Measurements from ENCODE around the gene LRRC8B. TPM values are rescaled to one million over a fixed set of nuclear protein-coding genes. Genes with fewer than 3 reads are reported as not detected.
A peak's percentile ranks its signal among the peaks of the same experiment; 100 is the strongest.

Gene LRRC8B
- total and polyA plus RNA-seq, 9 of the 15 experiments (the other 6 are each of a cell fraction or from before 2014, with no cell fraction given), result 4.3 to 43.7 (median 14.4) TPM

- TF ChIP-seq DNMT1 (IDR thresholded peaks at IDR 0.05) (no peak), HMBOX1 (IDR thresholded peaks at IDR 0.05) (peak; percentile 64), MXI1 (IDR thresholded peaks at IDR 0.05; ENCODE audit: low read depth, low read length) (no peak), SPI1 (IDR thresholded peaks at IDR 0.05; ENCODE audit: borderline replicate concordance, low read depth, low read length) (no peak)
Observed at GRCh38 chr1:89607586-89608318, 83.1 kb downstream of the LRRC8B start (continued).

GRCh38 chr1:89608319-89608983 lies 83.8 kb downstream of the LRRC8B start:
- Histone ChIP-seq H3K9me3 (replicated peaks; ENCODE audit: control insufficient read depth, insufficient read depth, low read depth, low read length) (no peaks in the 10 kb centered on the region), H3K9me1 (ENCODE audit: control insufficient read depth, insufficient read depth, low read length) (no peaks in the 10 kb centered on the region), H4K20me1 (replicated peaks; ENCODE audit: control insufficient read depth, insufficient read depth, low read length) (no peaks in the 10 kb centered on the region), H3K36me3 (ENCODE audit: control insufficient read depth, insufficient read depth, low read length) (no peaks in the 10 kb centered on the region), H3K27ac (ENCODE audit: extremely low read depth, low read depth, low read length) (no peak overlapping the region), H3K27me3 (ENCODE audit: control insufficient read depth in 2 of 2, insufficient read depth in 2 of 2, low read length in 2 of 2) (no peaks in the 10 kb centered on the region), H3K4me3 (no peak overlapping the region), H2AFZ (ENCODE audit: low read depth, low read length) (no peak overlapping the region), H3K79me2 (ENCODE audit: control insufficient read depth, insufficient read depth, low read length) (no peaks in the 10 kb centered on the region), H3K4me1 (replicated peaks in 1 of 2; ENCODE audit: control insufficient read depth in 2 of 2, insufficient read depth in 2 of 2, low read length in 2 of 2) (peaks cover 12 to 14% of the 10 kb centered on the region in 2 experiments), H3K4me2 (ENCODE audit: insufficient read depth, low read length) (no peak overlapping the region), H3K9ac (ENCODE audit: insufficient read depth in 1 of 2, low read depth in 2 of 2, low read length in 2 of 2) (no peak overlapping the region; a peak in 1 of 4 replicates)
- DNase-seq (ENCODE audit: extremely low read depth in 1 of 4, low spot score in 3 of 4) (peak in 1 of 4 experiments; percentile 30), FAIRE-seq (no peak), ATAC-seq (peak; percentile 34; the same call in 2 of the 3 replicates)
- BruUV-seq (replicated peaks), result no TSS peak
- WGBS (ENCODE audit: insufficient coverage, low coverage, missing lambda C conversion rate), result 28% methylated on average over 9 of the region's 9 CpGs
- ChIA-PET POLR2A (interaction anchor here (0.6 to 0.7 kb wide), 2 partner anchors 21 to 174 kb away, joined by 3 read pairs; no protein-coding TSS in a partner anchor), CTCF (ENCODE audit: low intra/inter-chr PET ratio) (no interaction called here)
- in situ Hi-C loops (cut with MboI) (no loop called here), intact Hi-C loops (cut with micrococcal nuclease) (no loop called here)
- TF ChIP-seq ZNF77 (CRISPR knock-in tag; IDR thresholded peaks at IDR 0.05) (no peak), MEIS2 (IDR thresholded peaks at IDR 0.05; ENCODE audit: partially characterized antibody) (peak; percentile 12), ZKSCAN1 (IDR thresholded peaks at IDR 0.05; ENCODE audit: low read depth, low read length) (no peak), HMG20B (CRISPR knock-in tag; IDR thresholded peaks at IDR 0.05) (no peak), FOSL1 (tag; conservative IDR thresholded peaks at IDR 0.05) (0 out of 2 replicates have a peak, but pooled peaks have one; percentile 59), THAP7 (CRISPR knock-in tag; IDR thresholded peaks at IDR 0.05) (no peak), ERF (CRISPR knock-in tag; IDR thresholded peaks at IDR 0.05) (no peak), JUND (IDR thresholded peaks at IDR 0.05; ENCODE audit: borderline replicate concordance, low read depth, low read length) (peak; percentile 17; the same call in 1 of the 2 replicates), JUND (tag; IDR thresholded peaks at IDR 0.05; ENCODE audit: borderline replicate concordance, low read depth, low read length) (no peak), ZNF589 (CRISPR knock-in tag; IDR thresholded peaks at IDR 0.05; ENCODE audit: low read depth) (no peak)
